Stimulated activated CD8-positive, alpha-beta memory T cell treated with anti-CD3 and anti-CD28 coated beads, Interleukin-15, amount 100 ng/mL, for 48 hours (primary cell): ENCODE data around the gene PRDM5.
"Not testable (repeated sequence)": the region's sequence is repeated elsewhere in the genome, so short reads cannot be mapped to it uniquely, and the experiment has no call there.

ENCODE experiments used
- DNase-seq, 2 donors: peaks; one replicate each; pipeline ENCODE4 v3.0.0-alpha.2; 2020; ENCODE audit warnings: low read depth in 2 of 2

Gene PRDM5

GRCh38 chr4:120703908-120704307 is 218.6 kb downstream of the PRDM5 start:
- no peak for DNase-seq

GRCh38 chr4:120699354-120699753 is 223.2 kb downstream of the PRDM5 start:
- no peak for DNase-seq

- DNase-seq = no peak
Observed at GRCh38 chr4:120694973-120695372, 227.6 kb downstream of the PRDM5 start.

- no peak for DNase-seq
Observed at GRCh38 chr4:120693816-120694215, 228.7 kb downstream of the PRDM5 start.

GRCh38 chr4:120692964-120693363 is 229.6 kb downstream of the PRDM5 start:
- no peak for DNase-seq

GRCh38 chr4:120691536-120691935 is 231.0 kb downstream of the PRDM5 start:
- DNase-seq = no peak

GRCh38 chr4:120691106-120691505 is 231.4 kb downstream of the PRDM5 start:
- DNase-seq = no peak

- no peak for DNase-seq
Observed at GRCh38 chr4:120688791-120689190, 233.7 kb downstream of the PRDM5 start.

- no peak for DNase-seq
Observed at GRCh38 chr4:120685756-120686278, 236.7 kb downstream of the PRDM5 start.

- no peak for DNase-seq
Observed at GRCh38 chr4:120683897-120684540, 238.5 kb downstream of the PRDM5 start.

- no peak for DNase-seq
Observed at GRCh38 chr4:120682981-120683380, 239.5 kb downstream of the PRDM5 start.

GRCh38 chr4:120680647-120681228 is 241.8 kb downstream of the PRDM5 start:
- no peak for DNase-seq

GRCh38 chr4:120673696-120674095 is 248.8 kb downstream of the PRDM5 start:
- DNase-seq = no peak

- DNase-seq = no peak
Observed at GRCh38 chr4:120672558-120673147, 249.9 kb downstream of the PRDM5 start.

- DNase-seq = no peak
Observed at GRCh38 chr4:120672076-120672475, 250.4 kb downstream of the PRDM5 start.

GRCh38 chr4:120671538-120671937 is 251.0 kb downstream of the PRDM5 start:
- no peak for DNase-seq

- DNase-seq = no peak
Observed at GRCh38 chr4:120667102-120667501, 255.4 kb downstream of the PRDM5 start.

- DNase-seq = no peak
Observed at GRCh38 chr4:120664851-120665250, 257.7 kb downstream of the PRDM5 start.

- no peak for DNase-seq
Observed at GRCh38 chr4:120659616-120660170, 262.8 kb downstream of the PRDM5 start.

- DNase-seq = no peak
Observed at GRCh38 chr4:120658772-120659171, 263.8 kb downstream of the PRDM5 start.

GRCh38 chr4:120653804-120654573 is 268.5 kb downstream of the PRDM5 start:
- no peak for DNase-seq

GRCh38 chr4:120648336-120648735 is 274.2 kb downstream of the PRDM5 start:
- DNase-seq = not testable (repeated sequence)
